Measurements from ENCODE around the gene FLYWCH2.
"Not testable (repeated sequence)": the region's sequence is repeated elsewhere in the genome, so short reads cannot be mapped to it uniquely, and the experiment has no call there.

FLYWCH2 gene

GRCh38 chr16:2931231-2931914, 48.4 kb downstream of the FLYWCH2 start:
- H3K27ac Mint-ChIP-seq (ENCODE audit: low read depth); ATAC-seq (replicated peaks; ENCODE audit: extremely low read depth, poor library complexity, severe bottlenecking); H3K9me3 Mint-ChIP-seq; H3K4me3 Mint-ChIP-seq; H3K27me3 Mint-ChIP-seq; DNase-seq (ENCODE audit: low spot score in 2 of 2); H3K4me1 Mint-ChIP-seq: not testable (repeated sequence)
- peaks cover 25% of the 10 kb centered on the region for H3K36me3 Mint-ChIP-seq (ENCODE audit: insufficient read depth)

GRCh38 chr16:2933136-2933535, 50.1 kb downstream of the FLYWCH2 start:
- peaks cover 32% of the 10 kb centered on the region for H3K36me3 Mint-ChIP-seq (ENCODE audit: insufficient read depth)
- DNase-seq (ENCODE audit: low spot score in 2 of 2) = no peak
- H3K27ac Mint-ChIP-seq (ENCODE audit: low read depth) = no peak overlapping the region
- no peak overlapping the region for H3K4me3 Mint-ChIP-seq
- H3K4me1 Mint-ChIP-seq = no peaks in the 10 kb centered on the region
- no peak for ATAC-seq (replicated peaks; ENCODE audit: extremely low read depth, poor library complexity, severe bottlenecking)
- no peaks in the 10 kb centered on the region for H3K27me3 Mint-ChIP-seq
- no peaks in the 10 kb centered on the region for H3K9me3 Mint-ChIP-seq

GRCh38 chr16:2933701-2934100, 50.7 kb downstream of the FLYWCH2 start:
- Mint-ChIP-seq H3K4me1 (no peaks in the 10 kb centered on the region), H3K27ac (ENCODE audit: low read depth) (no peak overlapping the region), H3K36me3 (ENCODE audit: insufficient read depth) (peaks cover 36% of the 10 kb centered on the region), H3K9me3 (no peaks in the 10 kb centered on the region), H3K27me3 (no peaks in the 10 kb centered on the region), H3K4me3 (no peak overlapping the region)
- no peak for ATAC-seq (replicated peaks; ENCODE audit: extremely low read depth, poor library complexity, severe bottlenecking)
- no peak for DNase-seq (ENCODE audit: low spot score in 2 of 2)

- Mint-ChIP-seq H3K4me3 (no peak overlapping the region), H3K4me1 (no peaks in the 10 kb centered on the region), H3K27me3 (no peaks in the 10 kb centered on the region), H3K36me3 (ENCODE audit: insufficient read depth) (peaks cover 40% of the 10 kb centered on the region), H3K27ac (ENCODE audit: low read depth) (no peak overlapping the region), H3K9me3 (no peaks in the 10 kb centered on the region)
- ATAC-seq (replicated peaks; ENCODE audit: extremely low read depth, poor library complexity, severe bottlenecking) (no peak), DNase-seq (ENCODE audit: low spot score in 2 of 2) (no peak)
Measured at GRCh38 chr16:2934450-2934849, 51.4 kb downstream of the FLYWCH2 start.

GRCh38 chr16:2936436-2937011, 53.5 kb downstream of the FLYWCH2 start:
- Mint-ChIP-seq H3K4me3 (no peak overlapping the region), H3K36me3 (ENCODE audit: insufficient read depth) (peaks cover 51% of the 10 kb centered on the region), H3K4me1 (no peaks in the 10 kb centered on the region), H3K9me3 (no peaks in the 10 kb centered on the region), H3K27ac (ENCODE audit: low read depth) (no peak overlapping the region), H3K27me3 (no peaks in the 10 kb centered on the region)
- DNase-seq (ENCODE audit: low spot score in 2 of 2) (no peak), ATAC-seq (replicated peaks; ENCODE audit: extremely low read depth, poor library complexity, severe bottlenecking) (no peak)

GRCh38 chr16:2937170-2937569, 54.2 kb downstream of the FLYWCH2 start:
- no peaks in the 10 kb centered on the region for H3K4me1 Mint-ChIP-seq
- no peak overlapping the region for H3K4me3 Mint-ChIP-seq
- H3K9me3 Mint-ChIP-seq = no peaks in the 10 kb centered on the region
- H3K36me3 Mint-ChIP-seq (ENCODE audit: insufficient read depth) = peaks cover 50% of the 10 kb centered on the region
- no peak for ATAC-seq (replicated peaks; ENCODE audit: extremely low read depth, poor library complexity, severe bottlenecking)
- DNase-seq (ENCODE audit: low spot score in 2 of 2) = no peak
- no peak overlapping the region for H3K27ac Mint-ChIP-seq (ENCODE audit: low read depth)
- H3K27me3 Mint-ChIP-seq = no peaks in the 10 kb centered on the region

GRCh38 chr16:2938206-2938605, 55.2 kb downstream of the FLYWCH2 start:
- Mint-ChIP-seq H3K4me1 (no peaks in the 10 kb centered on the region), H3K36me3 (ENCODE audit: insufficient read depth) (peaks cover 51% of the 10 kb centered on the region), H3K4me3 (no peak overlapping the region), H3K27me3 (no peaks in the 10 kb centered on the region), H3K27ac (ENCODE audit: low read depth) (no peak overlapping the region), H3K9me3 (no peaks in the 10 kb centered on the region)
- DNase-seq (ENCODE audit: low spot score in 2 of 2) (no peak), ATAC-seq (replicated peaks; ENCODE audit: extremely low read depth, poor library complexity, severe bottlenecking) (no peak)

- Mint-ChIP-seq H3K27me3 (no peaks in the 10 kb centered on the region), H3K4me1 (no peaks in the 10 kb centered on the region), H3K27ac (ENCODE audit: low read depth) (no peak overlapping the region), H3K4me3 (no peak overlapping the region), H3K36me3 (ENCODE audit: insufficient read depth) (peaks cover 46% of the 10 kb centered on the region), H3K9me3 (no peaks in the 10 kb centered on the region)
- DNase-seq (ENCODE audit: low spot score in 2 of 2) (no peak), ATAC-seq (replicated peaks; ENCODE audit: extremely low read depth, poor library complexity, severe bottlenecking) (no peak)
Measured at GRCh38 chr16:2939968-2940367, 57.0 kb downstream of the FLYWCH2 start.

- Mint-ChIP-seq H3K9me3 (no peaks in the 10 kb centered on the region), H3K27ac (ENCODE audit: low read depth) (no peak overlapping the region), H3K4me1 (no peaks in the 10 kb centered on the region), H3K27me3 (no peaks in the 10 kb centered on the region), H3K36me3 (ENCODE audit: insufficient read depth) (peaks cover 38% of the 10 kb centered on the region), H3K4me3 (no peak overlapping the region)
- ATAC-seq (replicated peaks; ENCODE audit: extremely low read depth, poor library complexity, severe bottlenecking) (no peak), DNase-seq (ENCODE audit: low spot score in 2 of 2) (no peak)
Measured at GRCh38 chr16:2942045-2942444, 59.0 kb downstream of the FLYWCH2 start.

GRCh38 chr16:2943716-2944115, 60.7 kb downstream of the FLYWCH2 start:
- DNase-seq (ENCODE audit: low spot score in 2 of 2); H3K27ac Mint-ChIP-seq (ENCODE audit: low read depth); ATAC-seq (replicated peaks; ENCODE audit: extremely low read depth, poor library complexity, severe bottlenecking); H3K4me1 Mint-ChIP-seq; H3K27me3 Mint-ChIP-seq; H3K9me3 Mint-ChIP-seq; H3K4me3 Mint-ChIP-seq: not testable (repeated sequence)
- H3K36me3 Mint-ChIP-seq (ENCODE audit: insufficient read depth) = peaks cover 30% of the 10 kb centered on the region

GRCh38 chr16:2946649-2947048, 63.6 kb downstream of the FLYWCH2 start:
- DNase-seq (ENCODE audit: low spot score in 2 of 2) (no peak), ATAC-seq (replicated peaks; ENCODE audit: extremely low read depth, poor library complexity, severe bottlenecking) (no peak)
- Mint-ChIP-seq H3K4me3 (no peak overlapping the region), H3K27me3 (no peaks in the 10 kb centered on the region), H3K9me3 (no peaks in the 10 kb centered on the region), H3K4me1 (no peaks in the 10 kb centered on the region), H3K36me3 (ENCODE audit: insufficient read depth) (peaks cover 10% of the 10 kb centered on the region), H3K27ac (ENCODE audit: low read depth) (no peak overlapping the region)
